Measurements from ENCODE around the gene PGGT1B. TPM values are rescaled to one million over a fixed set of nuclear protein-coding genes. Genes with fewer than 3 reads are reported as not detected.

The PGGT1B gene
- total and polyA plus RNA-seq, 9 of the 15 experiments (the other 6 are each of a cell fraction or from before 2014, with no cell fraction given), result 5.3 to 33.7 (median 19.8) TPM

- no peaks in the 10 kb centered on the region for H3K9me3 ChIP-seq (replicated peaks; ENCODE audit: control insufficient read depth, insufficient read depth, low read depth, low read length)
- FAIRE-seq, result no peak
- intact Hi-C loops (cut with micrococcal nuclease), result no loop called here
- 80% methylated on average over 3 of the region's 3 CpGs for WGBS (ENCODE audit: insufficient coverage, low coverage, missing lambda C conversion rate)
- H2AFZ ChIP-seq (ENCODE audit: low read depth, low read length), result no peak overlapping the region
- H3K4me3 ChIP-seq, result no peak overlapping the region
- no peak overlapping the region for H3K4me2 ChIP-seq (ENCODE audit: insufficient read depth, low read length)
- no peak for ATAC-seq
- no peaks in the 10 kb centered on the region for H3K79me2 ChIP-seq (ENCODE audit: control insufficient read depth, insufficient read depth, low read length)
- DNase-seq (ENCODE audit: extremely low read depth in 1 of 4, low spot score in 3 of 4), result no peak
- no peaks in the 10 kb centered on the region for H3K27me3 ChIP-seq (ENCODE audit: control insufficient read depth in 2 of 2, insufficient read depth in 2 of 2, low read length in 2 of 2)
- H3K9me1 ChIP-seq (ENCODE audit: control insufficient read depth, insufficient read depth, low read length), result no peaks in the 10 kb centered on the region
- H3K27ac ChIP-seq (ENCODE audit: extremely low read depth, low read depth, low read length), result no peak overlapping the region
- no peaks in the 10 kb centered on the region for H3K4me1 ChIP-seq (replicated peaks in 1 of 2; ENCODE audit: control insufficient read depth in 2 of 2, insufficient read depth in 2 of 2, low read length in 2 of 2)
- no peak for TF ChIP-seq ELF2 (CRISPR knock-in tag; IDR thresholded peaks at IDR 0.05)
- no peak for TF ChIP-seq MIER1 (IDR thresholded peaks at IDR 0.05; ENCODE audit: low read depth)
- TF ChIP-seq PTBP1 (IDR thresholded peaks at IDR 0.05; ENCODE audit: low read depth, low read length), result no peak
- no peak for TF ChIP-seq CHCHD3 (CRISPR knock-in tag; IDR thresholded peaks at IDR 0.05)
- no peak for TF ChIP-seq FOXK2 (conservative IDR thresholded peaks at IDR 0.05 in 1 of 2, IDR thresholded peaks at IDR 0.05 in 1 of 2; ENCODE audit: low read depth in 2 of 2)
- no peak for TF ChIP-seq GTF3C2 (IDR thresholded peaks at IDR 0.05; ENCODE audit: borderline replicate concordance, extremely low read depth, insufficient read length)
- TF ChIP-seq CGGBP1 (CRISPR knock-in tag; IDR thresholded peaks at IDR 0.05), result no peak
- no peak for TF ChIP-seq PHF20 (IDR thresholded peaks at IDR 0.05; ENCODE audit: partially characterized antibody)
- no peak for TF ChIP-seq HDAC1 (IDR thresholded peaks at IDR 0.05)
- no peak overlapping the region for H3K9ac ChIP-seq (ENCODE audit: insufficient read depth in 1 of 2, low read depth in 2 of 2, low read length in 2 of 2)
- BruUV-seq (replicated peaks), result no TSS peak
- H3K36me3 ChIP-seq (ENCODE audit: control insufficient read depth, insufficient read depth, low read length), result peaks cover 37% of the 10 kb centered on the region; the same call in 2 of the 3 replicates
- ChIA-PET CTCF (ENCODE audit: low intra/inter-chr PET ratio) (interaction anchor here (0.7 kb wide), 1 partner anchor 339 kb away, joined by 3 read pairs; no protein-coding TSS in a partner anchor), POLR2A (no interaction called here)
- in situ Hi-C loops (cut with MboI), result no loop called here
- no peaks in the 10 kb centered on the region for H4K20me1 ChIP-seq (replicated peaks; ENCODE audit: control insufficient read depth, insufficient read depth, low read length)
Observed at GRCh38 chr5:115237066-115237465, 25.6 kb downstream of the PGGT1B start.
